Cardiac fibroblast (primary cell): ENCODE measurements around the gene STT3B.
"Not testable (repeated sequence)": the region's sequence is repeated elsewhere in the genome, so short reads cannot be mapped to it uniquely, and the experiment has no call there.

Experiments
- DNase-seq, 2 donors: peaks; one replicate each; pipeline versions ENCODE4 v3.0.0 to v3.0.0-alpha.2; 2010; ENCODE audit warnings: low read depth in 2 of 2
- H3K4me3 ChIP-seq, 2 donors: replicated peaks in 1 of 2; 1 replicate in 1 of 2; 2 replicates in 1 of 2; pipeline ENCODE4 v1.5.1; 2011; ENCODE audit warnings: low read depth in 2 of 2, low read length in 2 of 2, mild to moderate bottlenecking in 2 of 2, moderate library complexity in 1 of 2
- CTCF ChIP-seq: IDR thresholded peaks from one replicate; pipeline ENCODE4 v1.5.1; 2011; ENCODE audit warnings: low read depth, mild to moderate bottlenecking, low read length, inconsistent platforms

The STT3B gene

DNA sequence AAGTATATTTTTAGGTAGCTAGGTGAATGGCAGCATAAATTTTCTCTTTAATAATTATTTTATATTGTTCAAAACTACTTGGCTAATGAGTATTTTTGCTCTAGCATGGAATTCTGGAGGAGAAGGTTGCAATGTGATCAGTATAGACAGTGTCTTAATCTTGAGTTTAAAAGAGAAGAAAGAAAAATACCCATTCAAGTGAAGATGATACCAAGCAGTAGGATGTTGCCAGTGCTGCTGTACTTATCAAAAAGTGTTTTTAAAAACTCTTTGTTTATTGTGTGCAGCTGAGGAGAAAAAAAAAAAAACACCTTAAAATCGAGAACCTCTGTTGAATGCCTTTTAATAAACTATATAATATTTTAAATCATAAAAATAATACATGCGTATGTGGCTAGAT lies 47.9 kb downstream of the STT3B start:
- no peak for DNase-seq
- no peak overlapping the region for H3K4me3 ChIP-seq
- TF ChIP-seq CTCF, result no peak

DNA sequence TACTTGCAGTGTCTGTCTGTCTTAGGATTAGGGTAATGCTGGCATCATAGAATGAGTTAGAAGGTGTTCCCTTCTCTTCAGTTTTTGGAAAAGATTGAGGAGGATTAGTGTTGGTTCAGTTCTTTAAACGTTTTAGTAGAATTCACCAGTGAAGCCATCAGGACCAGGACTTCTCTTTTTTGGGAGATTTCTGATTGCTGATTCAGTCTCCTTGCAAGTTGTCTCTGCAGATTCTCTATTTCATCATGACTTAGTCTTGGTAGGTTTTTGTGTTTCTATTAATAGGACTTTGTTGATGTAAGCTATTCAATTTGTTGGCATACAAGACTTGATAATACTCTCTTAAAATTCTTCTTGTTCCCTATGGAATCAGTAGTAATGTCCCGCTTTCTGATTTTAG lies 48.9 kb downstream of the STT3B start:
- H3K4me3 ChIP-seq, result no peak overlapping the region
- DNase-seq, result peak; percentile 11 to 59
- no peak for TF ChIP-seq CTCF

DNA sequence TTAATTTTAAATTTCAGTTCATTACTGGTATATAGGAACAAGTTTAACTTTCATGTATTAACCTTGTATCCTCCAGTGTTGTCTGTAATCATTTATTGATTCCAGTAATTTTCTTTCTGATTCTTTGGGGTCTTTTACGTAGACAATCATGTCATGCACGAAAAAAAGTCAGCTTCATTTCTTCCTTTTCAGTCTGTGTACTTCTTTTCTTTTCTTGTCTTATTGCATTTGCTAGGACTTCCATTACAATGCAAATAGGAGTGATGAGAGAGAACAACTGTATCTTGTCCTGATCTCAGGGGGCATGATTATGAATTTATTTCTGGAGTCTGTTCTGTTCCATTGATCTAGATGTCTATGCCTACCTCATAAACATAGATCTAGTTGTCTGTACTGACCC lies 56.5 kb downstream of the STT3B start:
- no peak for TF ChIP-seq CTCF
- DNase-seq, result no peak
- no peak overlapping the region for H3K4me3 ChIP-seq

DNA sequence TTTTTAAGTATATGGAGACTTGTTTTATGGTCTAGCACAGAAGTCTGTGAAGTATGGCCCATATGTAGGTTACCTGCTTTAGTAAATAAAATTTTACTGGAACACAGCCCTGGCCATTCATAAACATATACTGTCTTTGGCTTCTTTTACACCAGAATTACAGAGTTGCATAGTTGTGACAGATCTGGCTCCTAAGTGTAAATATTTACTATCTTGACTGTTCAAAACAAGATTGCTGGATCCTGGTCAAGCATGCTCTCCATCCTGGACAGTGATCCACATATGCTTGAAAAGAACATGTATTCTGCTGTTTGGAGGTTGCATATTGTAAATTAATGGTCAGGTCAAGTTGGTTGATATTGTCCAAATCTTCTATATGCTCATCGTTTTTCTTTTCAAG lies 57.9 kb downstream of the STT3B start:
- no peak overlapping the region for H3K4me3 ChIP-seq
- no peak for DNase-seq
- no peak for TF ChIP-seq CTCF

- no peak for DNase-seq
- TF ChIP-seq CTCF, result no peak
- H3K4me3 ChIP-seq, result no peak overlapping the region
Measured at GRCh38 chr3:31592764-31593163, 60.0 kb downstream of the STT3B start.

GRCh38 chr3:31596176-31596575 lies 63.5 kb downstream of the STT3B start:
- TF ChIP-seq CTCF, result no peak
- no peak overlapping the region for H3K4me3 ChIP-seq
- DNase-seq, result no peak

GRCh38 chr3:31600431-31600830 lies 67.7 kb downstream of the STT3B start:
- TF ChIP-seq CTCF, result no peak
- no peak for DNase-seq
- H3K4me3 ChIP-seq, result no peak overlapping the region

DNA sequence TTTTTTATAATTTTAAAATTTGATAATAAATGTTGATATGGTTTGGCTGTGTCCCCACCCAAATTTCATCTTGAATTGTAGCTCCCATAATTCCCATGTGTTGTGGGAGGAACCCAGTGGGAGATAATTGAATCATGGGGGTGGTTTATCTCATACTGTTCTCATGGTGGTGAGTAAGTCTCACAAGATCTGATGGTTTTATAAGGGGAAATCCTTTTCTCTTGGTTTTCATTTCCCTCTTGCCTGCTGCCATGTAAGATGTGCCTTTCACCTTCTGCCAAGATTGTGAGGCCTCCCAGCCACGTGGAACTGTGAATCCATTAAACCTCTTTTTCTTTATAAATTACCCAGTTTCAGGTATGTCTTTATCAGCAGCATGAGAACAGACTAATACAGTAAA lies 72.6 kb downstream of the STT3B start:
- H3K4me3 ChIP-seq, DNase-seq: not testable (repeated sequence)
